ENCODE measurements around the gene DCAF7.

The DCAF7 gene

GRCh38 chr17:63578027-63578768 is 27.9 kb downstream of the DCAF7 start:
- Histone ChIP-seq H3K4me3 (ENCODE audit: low read depth, low read length) (no peak overlapping the region), H3K27me3 (ENCODE audit: control insufficient read depth, insufficient read depth, low read length) (no peaks in the 10 kb centered on the region), H3K27ac (peak overlapping the region; percentile 6), H2AFZ (no peak overlapping the region), H3K9me3 (ENCODE audit: control insufficient read depth, low read length) (no peaks in the 10 kb centered on the region), H3K4me1 (peaks cover 9% of the 10 kb centered on the region), H3K4me2 (ENCODE audit: low read length) (no peak overlapping the region), H3K36me3 (ENCODE audit: control insufficient read depth, insufficient read depth, low read length) (no peaks in the 10 kb centered on the region), H3K79me2 (peaks cover 25% of the 10 kb centered on the region), H3K9ac (no peak overlapping the region)
- TF ChIP-seq, protein P1, sequence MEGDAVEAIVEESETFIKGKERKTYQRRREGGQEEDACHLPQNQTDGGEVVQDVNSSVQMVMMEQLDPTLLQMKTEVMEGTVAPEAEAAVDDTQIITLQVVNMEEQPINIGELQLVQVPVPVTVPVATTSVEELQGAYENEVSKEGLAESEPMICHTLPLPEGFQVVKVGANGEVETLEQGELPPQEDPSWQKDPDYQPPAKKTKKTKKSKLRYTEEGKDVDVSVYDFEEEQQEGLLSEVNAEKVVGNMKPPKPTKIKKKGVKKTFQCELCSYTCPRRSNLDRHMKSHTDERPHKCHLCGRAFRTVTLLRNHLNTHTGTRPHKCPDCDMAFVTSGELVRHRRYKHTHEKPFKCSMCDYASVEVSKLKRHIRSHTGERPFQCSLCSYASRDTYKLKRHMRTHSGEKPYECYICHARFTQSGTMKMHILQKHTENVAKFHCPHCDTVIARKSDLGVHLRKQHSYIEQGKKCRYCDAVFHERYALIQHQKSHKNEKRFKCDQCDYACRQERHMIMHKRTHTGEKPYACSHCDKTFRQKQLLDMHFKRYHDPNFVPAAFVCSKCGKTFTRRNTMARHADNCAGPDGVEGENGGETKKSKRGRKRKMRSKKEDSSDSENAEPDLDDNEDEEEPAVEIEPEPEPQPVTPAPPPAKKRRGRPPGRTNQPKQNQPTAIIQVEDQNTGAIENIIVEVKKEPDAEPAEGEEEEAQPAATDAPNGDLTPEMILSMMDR (IDR thresholded peaks at IDR 0.05): no peak

DNA sequence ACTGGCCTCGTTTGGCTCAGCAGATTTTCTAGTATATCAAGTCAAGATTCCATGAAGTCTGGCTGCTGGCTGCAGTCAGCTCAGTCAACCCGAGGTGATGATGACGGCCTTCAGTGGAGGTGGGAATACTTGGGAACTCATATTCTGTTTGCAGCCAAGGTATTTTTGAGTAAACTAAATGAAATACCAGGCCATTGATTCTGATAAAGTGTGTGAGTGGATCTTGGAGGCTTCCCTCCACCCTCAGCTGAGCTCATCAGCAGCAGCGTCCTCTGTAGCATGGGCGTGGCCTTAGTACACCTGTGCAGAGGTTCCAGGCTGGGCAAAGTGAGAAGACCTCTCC is 28.5 kb downstream of the DCAF7 start:
- H3K36me3 ChIP-seq (ENCODE audit: control insufficient read depth, insufficient read depth, low read length): no peaks in the 10 kb centered on the region
- H3K4me2 ChIP-seq (ENCODE audit: low read length): no peak overlapping the region
- H3K9ac ChIP-seq: no peak overlapping the region
- H3K4me1 ChIP-seq: peaks cover 9% of the 10 kb centered on the region
- no peaks in the 10 kb centered on the region for H3K27me3 ChIP-seq (ENCODE audit: control insufficient read depth, insufficient read depth, low read length)
- peak overlapping the region; percentile 6 for H3K27ac ChIP-seq
- H3K9me3 ChIP-seq (ENCODE audit: control insufficient read depth, low read length): no peaks in the 10 kb centered on the region
- TF ChIP-seq, protein P1 (IDR thresholded peaks at IDR 0.05): no peak
- H3K79me2 ChIP-seq: peaks cover 27% of the 10 kb centered on the region
- H3K4me3 ChIP-seq (ENCODE audit: low read depth, low read length): no peak overlapping the region
- no peak overlapping the region for H2AFZ ChIP-seq

DNA sequence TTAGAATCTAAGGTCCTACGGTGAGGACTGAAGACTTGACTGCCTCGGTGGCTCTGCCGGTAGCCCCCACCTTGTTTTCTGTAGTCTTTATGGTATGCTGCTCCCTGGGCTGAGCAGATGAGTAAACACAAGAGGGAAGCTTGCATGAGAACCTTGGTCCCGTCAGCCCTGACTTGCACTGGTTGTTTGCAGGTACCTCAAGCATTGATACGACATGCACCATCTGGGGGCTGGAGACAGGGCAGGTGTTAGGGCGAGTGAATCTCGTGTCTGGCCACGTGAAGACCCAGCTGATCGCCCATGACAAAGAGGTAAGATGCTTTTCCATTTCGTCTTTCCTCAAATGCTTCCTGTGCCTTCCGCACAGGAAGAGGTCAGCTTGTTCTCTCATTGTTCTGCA is 29.4 kb downstream of the DCAF7 start:
- TF ChIP-seq, protein P1 (IDR thresholded peaks at IDR 0.05): no peak

DNA sequence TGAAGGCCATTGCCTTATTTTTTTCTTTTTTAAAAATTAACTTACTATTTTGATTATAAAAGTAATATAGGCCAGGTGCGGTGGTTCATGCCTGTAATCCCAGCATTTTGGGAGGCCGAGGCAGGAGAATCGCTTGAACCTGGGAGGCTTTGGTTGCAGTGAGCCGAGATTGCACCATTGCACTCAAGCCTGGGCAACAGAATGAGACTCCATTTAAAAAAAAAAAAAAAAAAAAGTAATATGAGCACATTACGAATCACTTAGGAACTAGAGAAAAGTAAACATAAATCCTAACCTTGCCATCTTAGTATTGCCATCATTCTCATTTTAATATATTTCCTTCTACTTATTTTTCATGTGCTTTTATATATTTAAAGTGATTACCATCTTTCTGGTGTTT is 37.5 kb downstream of the DCAF7 start:
- Histone ChIP-seq H3K9ac (no peak overlapping the region), H3K4me3 (ENCODE audit: low read depth, low read length) (no peak overlapping the region), H3K27me3 (ENCODE audit: control insufficient read depth, insufficient read depth, low read length) (no peaks in the 10 kb centered on the region), H3K4me2 (ENCODE audit: low read length) (no peak overlapping the region), H3K79me2 (peaks cover 15% of the 10 kb centered on the region), H2AFZ (no peak overlapping the region), H3K36me3 (ENCODE audit: control insufficient read depth, insufficient read depth, low read length) (no peaks in the 10 kb centered on the region), H3K4me1 (no peaks in the 10 kb centered on the region), H3K9me3 (ENCODE audit: control insufficient read depth, low read length) (no peaks in the 10 kb centered on the region), H3K27ac (no peak overlapping the region)
- TF ChIP-seq, protein P1 (IDR thresholded peaks at IDR 0.05): no peak

More for the DNA sequence above, 29.4 kb downstream of the DCAF7 start:
- peaks cover 25% of the 10 kb centered on the region for H3K79me2 ChIP-seq
- no peak overlapping the region for H2AFZ ChIP-seq
- no peak overlapping the region for H3K27ac ChIP-seq
- no peak overlapping the region for H3K4me3 ChIP-seq (ENCODE audit: low read depth, low read length)
- peaks cover 6% of the 10 kb centered on the region for H3K4me1 ChIP-seq
- H3K4me2 ChIP-seq (ENCODE audit: low read length): no peak overlapping the region
- H3K36me3 ChIP-seq (ENCODE audit: control insufficient read depth, insufficient read depth, low read length): no peaks in the 10 kb centered on the region
- H3K27me3 ChIP-seq (ENCODE audit: control insufficient read depth, insufficient read depth, low read length): no peaks in the 10 kb centered on the region
- H3K9ac ChIP-seq: no peak overlapping the region
- H3K9me3 ChIP-seq (ENCODE audit: control insufficient read depth, low read length): no peaks in the 10 kb centered on the region

GRCh38 chr17:63588797-63589196 is 38.5 kb downstream of the DCAF7 start:
- Histone ChIP-seq H3K27ac (no peak overlapping the region), H3K36me3 (ENCODE audit: control insufficient read depth, insufficient read depth, low read length) (no peaks in the 10 kb centered on the region), H3K4me2 (ENCODE audit: low read length) (no peak overlapping the region), H3K27me3 (ENCODE audit: control insufficient read depth, insufficient read depth, low read length) (no peaks in the 10 kb centered on the region), H3K79me2 (peaks cover 12% of the 10 kb centered on the region), H3K4me3 (ENCODE audit: low read depth, low read length) (no peak overlapping the region), H3K4me1 (no peaks in the 10 kb centered on the region), H3K9ac (no peak overlapping the region), H2AFZ (no peak overlapping the region), H3K9me3 (ENCODE audit: control insufficient read depth, low read length) (no peaks in the 10 kb centered on the region)
- TF ChIP-seq, protein P1 (IDR thresholded peaks at IDR 0.05): no peak
